ENCODE results near the gene ZNF775.

ZNF775 gene

GRCh38 chr7:150372271-150373048 lies 6.7 kb upstream of the ZNF775 start:
- TF ChIP-seq CTCF (conservative IDR thresholded peaks at IDR 0.05; ENCODE audit: low read depth, low read length), result no peak
- no peak overlapping the region for H3K4me3 ChIP-seq (ENCODE audit: low read depth, low read length)

GRCh38 chr7:150373049-150373801 lies 5.9 kb upstream of the ZNF775 start:
- no peak for TF ChIP-seq CTCF (conservative IDR thresholded peaks at IDR 0.05; ENCODE audit: low read depth, low read length)
- H3K4me3 ChIP-seq (ENCODE audit: low read depth, low read length), result no peak overlapping the region
- no peak for DNase-seq (ENCODE audit: low read depth)

More at GRCh38 chr7:150372271-150373048, 6.7 kb upstream of the ZNF775 start:
- no peak for DNase-seq (ENCODE audit: low read depth)

- no peak for TF ChIP-seq CTCF (conservative IDR thresholded peaks at IDR 0.05; ENCODE audit: low read depth, low read length)
Measured at GRCh38 chr7:150374026-150374425, 5.1 kb upstream of the ZNF775 start.

GRCh38 chr7:150374472-150374871 lies 4.7 kb upstream of the ZNF775 start:
- TF ChIP-seq CTCF (conservative IDR thresholded peaks at IDR 0.05; ENCODE audit: low read depth, low read length), result no peak
- no peak overlapping the region for H3K4me3 ChIP-seq (ENCODE audit: low read depth, low read length)
- no peak for DNase-seq (ENCODE audit: low read depth)

More at GRCh38 chr7:150374026-150374425, 5.1 kb upstream of the ZNF775 start:
- H3K4me3 ChIP-seq (ENCODE audit: low read depth, low read length), result no peak overlapping the region
- DNase-seq (ENCODE audit: low read depth), result no peak

- H3K4me3 ChIP-seq (ENCODE audit: low read depth, low read length), result no peak overlapping the region
- no peak for TF ChIP-seq CTCF (conservative IDR thresholded peaks at IDR 0.05; ENCODE audit: low read depth, low read length)
- no peak for DNase-seq (ENCODE audit: low read depth)
Measured at GRCh38 chr7:150375662-150376521, 3.2 kb upstream of the ZNF775 start.

- no peak for DNase-seq (ENCODE audit: low read depth)
- no peak for TF ChIP-seq CTCF (conservative IDR thresholded peaks at IDR 0.05; ENCODE audit: low read depth, low read length)
- H3K4me3 ChIP-seq (ENCODE audit: low read depth, low read length), result no peak overlapping the region
Measured at GRCh38 chr7:150376560-150376959, 2.6 kb upstream of the ZNF775 start.

All from choroid plexus epithelial cell (primary cell).